Measurements from ENCODE around the gene PGPEP1. TPM values are rescaled to one million over a fixed set of nuclear protein-coding genes. Genes with fewer than 3 reads are reported as not detected.
A peak's percentile ranks its signal among the peaks of the same experiment; 100 is the strongest.

PGPEP1 gene
- total RNA-seq, 1 donor from 2014 or later: 5.4 TPM

- no peak for DNase-seq (ENCODE audit: low read depth)
- TF ChIP-seq, protein P1, sequence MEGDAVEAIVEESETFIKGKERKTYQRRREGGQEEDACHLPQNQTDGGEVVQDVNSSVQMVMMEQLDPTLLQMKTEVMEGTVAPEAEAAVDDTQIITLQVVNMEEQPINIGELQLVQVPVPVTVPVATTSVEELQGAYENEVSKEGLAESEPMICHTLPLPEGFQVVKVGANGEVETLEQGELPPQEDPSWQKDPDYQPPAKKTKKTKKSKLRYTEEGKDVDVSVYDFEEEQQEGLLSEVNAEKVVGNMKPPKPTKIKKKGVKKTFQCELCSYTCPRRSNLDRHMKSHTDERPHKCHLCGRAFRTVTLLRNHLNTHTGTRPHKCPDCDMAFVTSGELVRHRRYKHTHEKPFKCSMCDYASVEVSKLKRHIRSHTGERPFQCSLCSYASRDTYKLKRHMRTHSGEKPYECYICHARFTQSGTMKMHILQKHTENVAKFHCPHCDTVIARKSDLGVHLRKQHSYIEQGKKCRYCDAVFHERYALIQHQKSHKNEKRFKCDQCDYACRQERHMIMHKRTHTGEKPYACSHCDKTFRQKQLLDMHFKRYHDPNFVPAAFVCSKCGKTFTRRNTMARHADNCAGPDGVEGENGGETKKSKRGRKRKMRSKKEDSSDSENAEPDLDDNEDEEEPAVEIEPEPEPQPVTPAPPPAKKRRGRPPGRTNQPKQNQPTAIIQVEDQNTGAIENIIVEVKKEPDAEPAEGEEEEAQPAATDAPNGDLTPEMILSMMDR (conservative IDR thresholded peaks at IDR 0.05; ENCODE audit: low read depth, low read length): no peak
- H3K4me3 ChIP-seq (ENCODE audit: low read depth, low read length): no peak overlapping the region
Measured at GRCh38 chr19:18300930-18301717, 39.3 kb upstream of the PGPEP1 start.

GRCh38 chr19:18301718-18302111 lies 38.7 kb upstream of the PGPEP1 start:
- no peak overlapping the region for H3K4me3 ChIP-seq (ENCODE audit: low read depth, low read length)
- TF ChIP-seq, protein P1 (conservative IDR thresholded peaks at IDR 0.05; ENCODE audit: low read depth, low read length): no peak
- no peak for DNase-seq (ENCODE audit: low read depth)

- no peak overlapping the region for H3K4me3 ChIP-seq (ENCODE audit: low read depth, low read length)
- TF ChIP-seq, protein P1 (conservative IDR thresholded peaks at IDR 0.05; ENCODE audit: low read depth, low read length): no peak
- no peak for DNase-seq (ENCODE audit: low read depth)
Measured at GRCh38 chr19:18304208-18304457, 36.3 kb upstream of the PGPEP1 start.

DNA sequence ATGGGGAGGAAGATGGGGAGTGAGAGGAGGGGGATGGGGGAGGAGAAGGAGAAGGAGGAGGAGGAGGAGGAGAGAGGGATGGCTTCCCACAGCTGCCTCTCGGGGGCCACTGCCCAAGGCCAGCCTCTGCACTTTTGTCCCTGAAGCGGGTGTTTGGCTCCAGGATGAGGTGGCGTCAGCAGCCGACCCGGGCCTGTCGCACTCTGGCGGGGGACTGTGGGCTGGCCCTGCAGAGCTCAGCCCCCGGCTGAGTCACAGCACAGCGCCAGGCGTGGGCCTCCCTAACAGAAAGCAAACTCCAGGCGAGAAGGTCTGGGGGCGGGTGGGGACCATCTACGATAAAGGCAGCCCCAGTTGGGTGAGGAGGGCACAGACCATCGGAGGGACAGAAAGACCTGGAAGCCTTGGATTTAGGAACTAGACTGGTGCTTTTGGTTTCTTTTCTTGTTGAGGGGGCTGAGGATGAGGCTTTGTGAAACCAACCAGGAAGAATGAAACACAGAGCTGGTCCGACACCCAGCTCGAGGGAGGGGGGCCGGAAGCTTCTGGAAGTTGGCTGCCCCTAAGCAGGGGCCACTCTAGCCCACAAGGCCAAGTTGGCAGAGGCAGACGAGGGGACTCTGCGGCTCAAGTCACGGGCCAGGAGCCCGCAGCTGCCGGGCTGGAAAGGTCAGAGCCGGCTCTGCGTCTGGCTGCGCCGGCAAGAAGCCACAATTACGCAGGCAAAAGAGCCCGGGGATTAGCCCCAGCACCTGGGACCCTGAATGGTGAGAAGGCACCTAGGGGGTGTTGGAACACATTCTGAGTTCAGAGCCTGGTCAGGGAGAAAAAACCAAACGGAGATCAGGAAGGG lies 35.7 kb upstream of the PGPEP1 start:
- TF ChIP-seq, protein P1 (conservative IDR thresholded peaks at IDR 0.05; ENCODE audit: low read depth, low read length): no peak
- H3K4me3 ChIP-seq (ENCODE audit: low read depth, low read length): peak overlapping the region; percentile 35
- no peak for DNase-seq (ENCODE audit: low read depth)

- DNase-seq (ENCODE audit: low read depth): no peak
- no peak overlapping the region for H3K4me3 ChIP-seq (ENCODE audit: low read depth, low read length)
- TF ChIP-seq, protein P1 (conservative IDR thresholded peaks at IDR 0.05; ENCODE audit: low read depth, low read length): no peak
Measured at GRCh38 chr19:18306209-18306887, 34.0 kb upstream of the PGPEP1 start.

DNA sequence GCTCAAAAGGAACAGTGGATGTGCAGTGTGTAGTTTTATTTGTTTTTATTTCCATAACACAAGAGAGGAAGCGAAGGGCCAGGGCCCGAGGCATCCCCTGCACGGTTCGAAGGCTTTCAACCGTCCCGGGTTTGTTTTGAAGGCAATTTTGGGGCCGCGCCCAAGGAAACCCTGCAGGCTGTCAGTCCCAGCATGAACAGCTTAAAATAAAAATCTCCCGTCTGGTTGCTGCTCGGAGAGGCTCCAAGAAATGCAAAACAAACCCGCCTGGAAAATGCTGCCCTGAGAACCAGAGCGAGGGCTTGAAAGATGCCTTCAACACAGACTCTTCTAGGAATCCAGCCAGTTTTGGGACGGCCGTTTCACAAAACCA lies 33.5 kb upstream of the PGPEP1 start:
- no peak overlapping the region for H3K4me3 ChIP-seq (ENCODE audit: low read depth, low read length)
- DNase-seq (ENCODE audit: low read depth): no peak
- TF ChIP-seq, protein P1 (conservative IDR thresholded peaks at IDR 0.05; ENCODE audit: low read depth, low read length): no peak

All from epithelial cell of proximal tubule (primary cell).